Calu3 (cell line): Measurements from ENCODE around the gene PLEKHH1. TPM values are rescaled to one million over a fixed set of nuclear protein-coding genes. Genes with fewer than 3 reads are reported as not detected.
"Not testable (repeated sequence)": the region's sequence is repeated elsewhere in the genome, so short reads cannot be mapped to it uniquely, and the experiment has no call there.

Experiments
- BruUV-seq: library from RNA; stranded (reverse); fragments of 400-500 nt; replicated peaks from 2 replicates; lab custom pipeline; 2021; lab: Mats Ljungman, UMichigan
- CTCF ChIA-PET: fragments of 300-600 bp; sonication (Branson Sonifier 250); formaldehyde crosslinking; loops from one replicate; lab custom pipeline; 2022; ENCODE audit warnings: antibody characterized with exemption; lab: Charles Lee
- DNase-seq: peaks from one replicate; pipeline ENCODE4 v3.0.0; 2022
- H3K27ac Mint-ChIP-seq: one replicate; pipeline ENCODE4 v1.8.0; 2022; ENCODE audit warnings: mixed read lengths; ENCODE audit not compliant: unreplicated experiment
- H3K27me3 Mint-ChIP-seq: one replicate; pipeline ENCODE4 v1.8.0; 2022; ENCODE audit warnings: mixed read lengths; ENCODE audit not compliant: unreplicated experiment
- H3K36me3 Mint-ChIP-seq: one replicate; pipeline ENCODE4 v1.8.0; 2022; ENCODE audit warnings: mild to moderate bottlenecking, moderate library complexity, mixed read lengths; ENCODE audit not compliant: insufficient read depth, unreplicated experiment
- H3K4me1 Mint-ChIP-seq: one replicate; pipeline ENCODE4 v1.8.0; 2022; ENCODE audit warnings: mild to moderate bottlenecking, low read depth, mixed read lengths; ENCODE audit not compliant: unreplicated experiment
- H3K4me3 Mint-ChIP-seq: one replicate; pipeline ENCODE4 v1.8.0; 2022; ENCODE audit warnings: mild to moderate bottlenecking, low read depth, moderate library complexity, mixed read lengths; ENCODE audit not compliant: unreplicated experiment
- H3K9me3 Mint-ChIP-seq: one replicate; pipeline ENCODE4 v1.8.0; 2022; ENCODE audit warnings: low read depth, mixed read lengths; ENCODE audit not compliant: unreplicated experiment
- CTCF ChIP-seq: fragments of 200-600 bp; IDR thresholded peaks from one replicate; pipeline ENCODE4 v1.8.0; 2022; ENCODE audit warnings: antibody characterized with exemption; ENCODE audit not compliant: unreplicated experiment
- intact Hi-C: fragments of 100-400 bp; cut with micrococcal nuclease; formaldehyde crosslinking; loops from one replicate; pipeline ENCODE4 v1.10.0; 2022; ENCODE audit not compliant: unreplicated experiment
- total RNA-seq: library from RNA; stranded (reverse); gene quantifications from 2 replicates; pipeline ENCODE4 v1.2.3, GENCODE V29; 2022

The PLEKHH1 gene
- total RNA-seq, 1 experiment from 2014 or later: 11.8 TPM

DNA sequence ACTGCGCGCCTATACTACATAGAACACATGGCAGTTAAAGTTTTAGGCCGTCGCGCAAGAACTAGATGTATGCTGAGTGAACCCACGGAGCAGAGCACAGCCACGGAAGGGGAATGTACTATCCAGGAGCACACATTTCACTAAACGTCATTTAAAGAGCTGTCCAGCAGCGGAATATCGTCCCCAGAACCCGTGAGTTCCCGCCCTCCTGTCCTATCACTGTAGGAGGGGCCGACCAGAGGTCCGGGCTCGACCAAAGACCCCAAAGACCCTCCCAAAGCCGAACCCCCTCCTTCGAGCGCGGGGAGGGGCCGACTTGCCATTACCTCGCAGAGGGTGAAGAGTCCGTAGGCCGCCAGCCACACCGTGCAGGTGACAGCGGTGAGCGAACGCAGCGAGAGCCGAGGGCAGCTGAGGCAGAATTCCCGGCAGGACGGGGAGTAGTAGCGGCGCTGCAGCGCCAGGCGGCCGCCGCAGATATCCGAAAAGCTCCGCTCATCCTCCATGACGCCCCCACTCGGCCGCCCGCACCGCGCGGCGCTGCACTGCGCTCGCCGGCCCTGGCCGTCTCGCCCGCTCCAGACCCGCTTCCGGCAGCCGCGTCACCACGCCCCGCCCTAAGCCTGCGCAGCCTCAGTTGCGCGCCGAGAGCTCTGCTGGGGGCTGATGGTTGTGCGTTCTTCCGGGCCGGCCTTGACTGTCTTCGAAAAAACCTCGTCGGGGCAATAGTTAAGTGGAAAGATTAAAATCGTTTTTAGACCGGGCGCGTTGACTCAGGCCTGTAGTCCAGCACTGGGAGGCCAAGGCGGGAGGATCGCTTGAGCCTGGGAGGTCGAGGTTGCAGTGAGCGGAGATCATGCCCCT, 66.8 kb downstream of the PLEKHH1 start, which contains the start of gene PIGH:
TSS of gene PIGH (minus strand) at position 571 of the 864 bp plus-strand sequence. CDS start at position 506, 65 bp downstream.
- DNase-seq: peak; percentile 94
- peak; percentile 75 for TF ChIP-seq CTCF
- Mint-ChIP-seq H3K27me3 (no peaks in the 10 kb centered on the region), H3K9me3 (no peaks in the 10 kb centered on the region), H3K4me1 (peaks cover 17% of the 10 kb centered on the region), H3K27ac (peak within 1 kb of the TSS; percentile 85), H3K36me3 (peaks cover 21% of the 10 kb centered on the region), H3K4me3 (peak within 1 kb of the TSS; percentile 92)
- CTCF ChIA-PET: interaction anchor here (0.5 to 1.9 kb wide), 13 partner anchors 11 to 180 kb away, joined by 3 to 18 read pairs (median 4); no protein-coding TSS in a partner anchor
- no TSS peak for BruUV-seq
- intact Hi-C loops: no loop called here

DNA sequence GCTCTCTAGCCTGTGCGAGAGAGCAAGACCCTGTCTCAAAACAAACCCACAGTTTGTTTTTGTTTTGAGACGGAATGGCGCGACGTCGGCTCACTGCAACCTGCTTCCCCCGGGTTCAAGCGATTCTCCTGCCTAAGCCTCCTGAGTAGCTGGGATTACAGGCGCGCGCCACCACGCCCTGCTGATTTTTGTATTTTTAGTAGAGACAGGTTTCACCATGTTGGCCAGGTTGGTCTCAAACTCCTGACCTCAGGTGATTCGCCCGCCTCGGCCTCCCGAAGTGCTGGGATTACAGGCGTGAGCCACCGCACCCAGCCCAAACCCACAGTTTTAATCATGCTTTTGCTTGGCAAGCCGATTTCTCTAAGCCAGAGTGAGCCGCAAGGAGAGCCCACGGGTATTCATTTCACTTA, 67.5 kb downstream of the PLEKHH1 start:
- H3K27me3 Mint-ChIP-seq, intact Hi-C loops, BruUV-seq, DNase-seq, H3K9me3 Mint-ChIP-seq: not testable (repeated sequence)
- peaks cover 17% of the 10 kb centered on the region for H3K4me1 Mint-ChIP-seq
- peak overlapping the region; percentile 85 for H3K27ac Mint-ChIP-seq
- CTCF ChIA-PET: interaction anchor here (0.5 to 1.9 kb wide), 13 partner anchors 12 to 180 kb away, joined by 3 to 18 read pairs (median 4); no protein-coding TSS in a partner anchor
- H3K4me3 Mint-ChIP-seq: peak overlapping the region; percentile 92
- H3K36me3 Mint-ChIP-seq: peaks cover 21% of the 10 kb centered on the region

GRCh38 chr14:67602076-67602475, 69.0 kb downstream of the PLEKHH1 start:
- intact Hi-C loops: no loop called here
- TF ChIP-seq CTCF: no peak
- BruUV-seq: no TSS peak
- CTCF ChIA-PET: no interaction called here
- Mint-ChIP-seq H3K4me1 (peaks cover 17% of the 10 kb centered on the region), H3K27ac (no peak overlapping the region), H3K36me3 (peaks cover 21% of the 10 kb centered on the region), H3K27me3 (no peaks in the 10 kb centered on the region), H3K9me3 (no peaks in the 10 kb centered on the region), H3K4me3 (no peak overlapping the region)
- DNase-seq: no peak

DNA sequence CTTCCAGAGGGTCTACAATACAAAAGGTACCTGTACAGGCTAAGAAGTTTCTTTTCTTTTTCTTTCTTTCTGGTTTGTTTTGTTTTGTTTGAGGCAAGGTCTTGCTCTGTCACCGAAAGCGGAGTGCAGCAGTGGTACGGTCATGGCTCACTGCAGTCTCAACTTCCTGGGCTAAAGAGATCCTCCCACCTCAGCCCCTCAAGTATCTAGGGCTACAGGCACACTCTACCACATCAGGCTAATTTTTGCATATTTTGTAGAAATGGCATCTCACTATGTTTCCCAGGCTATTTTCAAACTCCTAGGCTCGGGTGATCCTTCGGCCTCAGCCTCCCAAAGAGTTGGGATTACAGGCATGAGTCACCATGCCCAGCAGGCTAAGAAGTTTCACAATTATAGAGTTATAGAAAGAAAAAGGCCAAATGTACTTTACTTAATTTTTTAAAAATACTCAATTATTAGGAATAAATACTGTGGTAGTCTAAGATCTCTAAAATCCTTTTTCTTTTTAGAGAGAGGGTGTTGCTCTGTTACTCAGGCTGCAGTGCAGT, 70.0 kb downstream of the PLEKHH1 start:
- Mint-ChIP-seq H3K4me1 (peaks cover 12% of the 10 kb centered on the region), H3K36me3 (peaks cover 18% of the 10 kb centered on the region), H3K9me3 (no peaks in the 10 kb centered on the region), H3K27me3 (no peaks in the 10 kb centered on the region), H3K27ac (no peak overlapping the region), H3K4me3 (no peak overlapping the region)
- no peak for DNase-seq
- intact Hi-C loops: no loop called here
- TF ChIP-seq CTCF: no peak
- CTCF ChIA-PET: no interaction called here
- BruUV-seq: no TSS peak
